GM21526 (cell line): ENCODE measurements around the gene PAFAH1B1.

Source experiments
- ATAC-seq: cut with Tn5 transposase; IDR thresholded peaks from one replicate; pipeline ENCODE4 v1.9.1; 2021; ENCODE audit warnings: moderate library complexity; ENCODE audit not compliant: unreplicated experiment, low FRiP score

Gene PAFAH1B1

GRCh38 chr17:2712300-2713043 is 119.0 kb downstream of the PAFAH1B1 start:
- ATAC-seq, result no peak

GRCh38 chr17:2713881-2714280 is 120.4 kb downstream of the PAFAH1B1 start:
- ATAC-seq, result no peak

GRCh38 chr17:2716649-2717048 is 123.2 kb downstream of the PAFAH1B1 start:
- no peak for ATAC-seq

- ATAC-seq, result no peak
Observed at GRCh38 chr17:2718150-2718938, 124.9 kb downstream of the PAFAH1B1 start.

- no peak for ATAC-seq
Observed at GRCh38 chr17:2719861-2720260, 126.4 kb downstream of the PAFAH1B1 start.

GRCh38 chr17:2721603-2722002 is 128.1 kb downstream of the PAFAH1B1 start:
- no peak for ATAC-seq

- no peak for ATAC-seq
Observed at GRCh38 chr17:2722611-2723010, 129.2 kb downstream of the PAFAH1B1 start.

GRCh38 chr17:2723505-2723996 is 130.1 kb downstream of the PAFAH1B1 start:
- no peak for ATAC-seq

- ATAC-seq, result no peak
Observed at GRCh38 chr17:2723997-2724783, 130.7 kb downstream of the PAFAH1B1 start.

GRCh38 chr17:2724784-2725164 is 131.3 kb downstream of the PAFAH1B1 start:
- no peak for ATAC-seq

- no peak for ATAC-seq
Observed at GRCh38 chr17:2730764-2731353, 137.4 kb downstream of the PAFAH1B1 start.

- no peak for ATAC-seq
Observed at GRCh38 chr17:2731807-2732206, 138.4 kb downstream of the PAFAH1B1 start.

- ATAC-seq, result no peak
Observed at GRCh38 chr17:2734939-2735338, 141.5 kb downstream of the PAFAH1B1 start.
